ENCODE measurements around the gene INPP5A.
"Not testable (repeated sequence)": the region's sequence is repeated elsewhere in the genome, so short reads cannot be mapped to it uniquely, and the experiment has no call there.

Gene INPP5A

DNA sequence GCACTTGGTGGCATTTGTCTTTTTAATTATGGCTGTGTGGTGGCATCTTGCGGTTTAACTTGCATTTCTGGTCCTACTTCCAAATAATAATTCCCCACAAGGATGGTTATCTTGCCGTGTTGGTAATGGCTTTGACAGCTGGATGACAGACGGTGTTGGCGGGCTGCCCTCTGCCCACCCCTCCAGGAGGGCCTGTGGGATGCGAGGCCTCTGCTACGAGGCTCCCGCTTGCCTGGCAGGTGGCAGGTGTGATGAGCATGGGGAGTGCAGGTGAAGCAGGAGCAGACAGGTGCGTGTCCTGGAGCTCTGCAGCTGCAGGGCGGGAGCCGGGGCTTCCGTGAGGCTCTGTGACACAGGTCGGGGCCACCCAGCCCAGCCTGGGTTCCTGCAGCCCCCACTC, 11.8 kb downstream of the INPP5A start:
- DNase-seq = no peak
- no peaks in the 10 kb centered on the region for H3K36me3 ChIP-seq (ENCODE audit: control insufficient read depth, insufficient read depth, low read length)
- no peak overlapping the region for H3K27ac ChIP-seq (ENCODE audit: insufficient read depth, low read length, poor library complexity, severe bottlenecking)
- no peak overlapping the region for H3K4me3 ChIP-seq (ENCODE audit: insufficient read depth, low read depth, low read length, poor library complexity, severe bottlenecking)
- H3K4me1 ChIP-seq (ENCODE audit: control insufficient read depth, insufficient read depth, low read length, poor library complexity, severe bottlenecking) = peaks cover 23% of the 10 kb centered on the region
- no peaks in the 10 kb centered on the region for H3K27me3 ChIP-seq (replicated peaks; ENCODE audit: control insufficient read depth, insufficient read depth, low read length, poor library complexity, severe bottlenecking)
- no peaks in the 10 kb centered on the region for H3K9me3 ChIP-seq (ENCODE audit: control insufficient read depth, low read length)

DNA sequence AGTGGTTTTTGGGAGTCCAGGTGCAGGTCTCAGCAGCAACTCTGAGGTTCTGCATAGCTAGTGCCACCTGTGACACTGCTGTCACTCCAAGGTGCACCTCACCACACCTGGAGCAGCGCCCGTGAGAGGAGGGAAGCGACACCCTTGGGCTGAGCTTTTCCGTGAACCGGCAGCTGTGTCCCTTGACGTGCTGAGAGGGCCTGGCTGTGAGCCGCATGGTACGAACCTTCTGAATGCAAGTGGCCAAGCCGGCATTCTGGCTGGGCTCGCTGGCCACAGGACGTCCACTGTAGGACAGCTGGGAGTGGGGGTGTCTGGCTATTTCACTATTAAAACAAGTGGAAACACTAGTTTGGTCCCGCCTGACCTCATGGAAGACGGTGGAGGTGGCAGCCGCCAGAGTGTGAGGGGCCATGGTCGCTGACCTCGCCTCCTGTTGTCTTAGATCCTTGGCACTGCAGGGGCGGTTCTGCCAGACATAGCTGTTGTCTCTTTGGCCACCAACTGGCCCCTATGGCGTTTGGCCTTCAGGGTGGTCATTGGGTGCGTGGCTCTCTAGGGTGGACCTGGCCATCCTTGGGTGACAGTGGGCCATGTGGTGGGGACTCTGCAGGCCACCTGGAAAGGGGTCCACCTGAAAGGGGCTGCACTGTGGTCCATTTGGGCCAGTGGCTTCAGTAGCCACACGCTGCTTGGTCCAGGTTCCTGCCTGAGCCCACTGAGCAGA, 12.9 kb downstream of the INPP5A start:
- Histone ChIP-seq H3K36me3 (ENCODE audit: control insufficient read depth, insufficient read depth, low read length) (no peaks in the 10 kb centered on the region), H3K4me3 (ENCODE audit: insufficient read depth, low read depth, low read length, poor library complexity, severe bottlenecking) (no peak overlapping the region), H3K27ac (ENCODE audit: insufficient read depth, low read length, poor library complexity, severe bottlenecking) (no peak overlapping the region), H3K27me3 (replicated peaks; ENCODE audit: control insufficient read depth, insufficient read depth, low read length, poor library complexity, severe bottlenecking) (no peaks in the 10 kb centered on the region), H3K9me3 (ENCODE audit: control insufficient read depth, low read length) (no peaks in the 10 kb centered on the region), H3K4me1 (ENCODE audit: control insufficient read depth, insufficient read depth, low read length, poor library complexity, severe bottlenecking) (peaks cover 19% of the 10 kb centered on the region)
- no peak for DNase-seq

DNA sequence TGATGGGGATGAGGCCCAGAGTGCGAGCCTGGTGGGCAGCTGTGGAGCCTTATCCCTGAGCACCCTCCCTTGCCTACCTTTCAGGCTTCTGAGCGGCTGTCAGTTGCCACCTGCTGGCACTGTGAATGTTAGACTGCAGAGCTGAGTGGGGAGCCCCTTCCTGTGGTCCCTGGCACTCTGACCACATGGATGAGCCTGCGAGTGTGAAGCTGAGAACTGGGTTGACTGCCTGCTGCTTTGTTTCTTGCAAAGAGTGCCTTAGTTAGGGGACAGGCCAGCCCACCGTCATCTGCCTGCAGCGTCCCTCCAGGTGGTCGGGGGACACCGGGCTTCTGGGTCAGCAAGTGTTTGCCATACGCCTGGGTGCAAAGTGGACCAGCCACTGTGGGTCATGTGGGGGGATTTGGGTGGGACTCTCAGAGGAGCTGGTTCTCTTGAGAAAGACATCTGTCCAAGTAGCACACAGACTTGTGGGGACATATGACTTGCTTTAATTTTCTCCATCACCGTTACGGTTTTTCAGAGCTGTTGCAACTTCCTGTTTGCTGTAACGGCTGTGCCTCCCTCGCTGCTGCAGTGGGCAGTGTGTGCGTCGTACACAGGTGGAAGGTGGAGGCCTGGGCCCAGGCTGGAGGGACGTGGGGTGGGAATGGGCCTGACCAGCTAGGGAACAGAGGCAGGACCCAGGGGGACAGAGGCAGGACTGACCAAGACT, 13.7 kb downstream of the INPP5A start:
- Histone ChIP-seq H3K27ac (ENCODE audit: insufficient read depth, low read length, poor library complexity, severe bottlenecking) (no peak overlapping the region), H3K9me3 (ENCODE audit: control insufficient read depth, low read length) (no peaks in the 10 kb centered on the region), H3K4me3 (ENCODE audit: insufficient read depth, low read depth, low read length, poor library complexity, severe bottlenecking) (no peak overlapping the region), H3K4me1 (ENCODE audit: control insufficient read depth, insufficient read depth, low read length, poor library complexity, severe bottlenecking) (peaks cover 27% of the 10 kb centered on the region), H3K36me3 (ENCODE audit: control insufficient read depth, insufficient read depth, low read length) (no peaks in the 10 kb centered on the region), H3K27me3 (replicated peaks; ENCODE audit: control insufficient read depth, insufficient read depth, low read length, poor library complexity, severe bottlenecking) (no peaks in the 10 kb centered on the region)
- DNase-seq = no peak

DNA sequence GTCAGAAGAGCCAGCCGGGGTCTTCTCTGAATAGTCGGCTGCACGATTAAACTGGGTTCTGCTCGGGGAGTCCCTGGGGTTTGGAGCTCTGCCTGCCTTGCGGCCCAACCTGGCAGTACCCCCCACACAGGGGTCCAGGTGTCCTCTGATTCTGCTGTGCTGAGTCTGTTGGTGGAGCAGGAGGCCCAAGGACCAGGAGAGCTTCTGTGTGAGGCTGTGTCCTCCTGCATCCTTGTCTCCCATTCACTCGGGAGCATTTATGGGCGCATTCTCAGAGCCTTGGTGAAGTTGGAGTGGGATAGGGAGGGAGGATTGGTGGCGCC, 14.2 kb downstream of the INPP5A start:
- H3K36me3 ChIP-seq (ENCODE audit: control insufficient read depth, insufficient read depth, low read length) = no peaks in the 10 kb centered on the region
- H3K9me3 ChIP-seq (ENCODE audit: control insufficient read depth, low read length) = no peaks in the 10 kb centered on the region
- no peak overlapping the region for H3K4me3 ChIP-seq (ENCODE audit: insufficient read depth, low read depth, low read length, poor library complexity, severe bottlenecking)
- H3K27me3 ChIP-seq (replicated peaks; ENCODE audit: control insufficient read depth, insufficient read depth, low read length, poor library complexity, severe bottlenecking) = no peaks in the 10 kb centered on the region
- no peak for DNase-seq
- no peak overlapping the region for H3K27ac ChIP-seq (ENCODE audit: insufficient read depth, low read length, poor library complexity, severe bottlenecking)
- peaks cover 28% of the 10 kb centered on the region for H3K4me1 ChIP-seq (ENCODE audit: control insufficient read depth, insufficient read depth, low read length, poor library complexity, severe bottlenecking)

DNA sequence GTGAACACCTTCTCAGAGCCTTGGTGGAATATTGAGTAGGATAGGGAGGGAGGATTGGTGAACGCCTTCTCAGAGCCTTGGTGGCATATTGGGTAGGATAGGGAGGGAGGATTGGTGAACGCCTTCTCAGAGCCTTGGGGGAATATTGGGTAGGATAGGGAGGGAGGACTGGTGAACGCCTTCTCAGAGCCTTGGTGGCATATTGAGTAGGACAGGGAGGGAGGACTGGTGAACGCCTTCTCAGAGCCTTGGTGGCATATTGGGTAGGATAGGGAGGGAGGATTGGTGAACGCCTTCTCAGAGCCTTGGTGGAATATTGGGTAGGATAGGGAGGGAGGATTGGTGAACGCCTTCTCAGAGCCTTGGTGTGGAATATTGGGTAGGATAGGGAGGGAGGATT, 15.0 kb downstream of the INPP5A start:
- H3K4me1 ChIP-seq (ENCODE audit: control insufficient read depth, insufficient read depth, low read length, poor library complexity, severe bottlenecking) = peaks cover 28% of the 10 kb centered on the region
- not testable (repeated sequence) for H3K36me3 ChIP-seq (ENCODE audit: control insufficient read depth, insufficient read depth, low read length); H3K27me3 ChIP-seq (replicated peaks; ENCODE audit: control insufficient read depth, insufficient read depth, low read length, poor library complexity, severe bottlenecking); H3K27ac ChIP-seq (ENCODE audit: insufficient read depth, low read length, poor library complexity, severe bottlenecking); H3K9me3 ChIP-seq (ENCODE audit: control insufficient read depth, low read length); DNase-seq; H3K4me3 ChIP-seq (ENCODE audit: insufficient read depth, low read depth, low read length, poor library complexity, severe bottlenecking)

DNA sequence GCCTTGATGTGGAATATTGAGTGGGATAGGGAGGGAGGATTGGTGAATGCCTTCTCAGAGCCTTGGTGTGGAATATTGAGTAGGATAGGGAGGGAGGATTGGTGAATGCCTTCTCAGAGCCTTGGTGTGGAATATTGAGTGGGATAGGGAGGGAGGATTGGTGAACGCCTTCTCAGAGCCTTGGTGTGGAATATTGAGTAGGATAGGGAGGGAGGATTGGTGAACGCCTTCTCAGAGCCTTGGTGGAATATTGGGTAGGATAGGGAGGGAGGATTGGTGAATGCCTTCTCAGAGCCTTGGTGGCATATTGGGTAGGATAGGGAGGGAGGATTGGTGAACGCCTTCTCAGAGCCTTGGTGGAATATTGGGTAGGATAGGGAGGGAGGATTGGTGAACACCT, 16.0 kb downstream of the INPP5A start:
- peaks cover 28% of the 10 kb centered on the region for H3K4me1 ChIP-seq (ENCODE audit: control insufficient read depth, insufficient read depth, low read length, poor library complexity, severe bottlenecking)
- not testable (repeated sequence) for H3K27me3 ChIP-seq (replicated peaks; ENCODE audit: control insufficient read depth, insufficient read depth, low read length, poor library complexity, severe bottlenecking); H3K4me3 ChIP-seq (ENCODE audit: insufficient read depth, low read depth, low read length, poor library complexity, severe bottlenecking); H3K36me3 ChIP-seq (ENCODE audit: control insufficient read depth, insufficient read depth, low read length); H3K9me3 ChIP-seq (ENCODE audit: control insufficient read depth, low read length); H3K27ac ChIP-seq (ENCODE audit: insufficient read depth, low read length, poor library complexity, severe bottlenecking); DNase-seq

DNA sequence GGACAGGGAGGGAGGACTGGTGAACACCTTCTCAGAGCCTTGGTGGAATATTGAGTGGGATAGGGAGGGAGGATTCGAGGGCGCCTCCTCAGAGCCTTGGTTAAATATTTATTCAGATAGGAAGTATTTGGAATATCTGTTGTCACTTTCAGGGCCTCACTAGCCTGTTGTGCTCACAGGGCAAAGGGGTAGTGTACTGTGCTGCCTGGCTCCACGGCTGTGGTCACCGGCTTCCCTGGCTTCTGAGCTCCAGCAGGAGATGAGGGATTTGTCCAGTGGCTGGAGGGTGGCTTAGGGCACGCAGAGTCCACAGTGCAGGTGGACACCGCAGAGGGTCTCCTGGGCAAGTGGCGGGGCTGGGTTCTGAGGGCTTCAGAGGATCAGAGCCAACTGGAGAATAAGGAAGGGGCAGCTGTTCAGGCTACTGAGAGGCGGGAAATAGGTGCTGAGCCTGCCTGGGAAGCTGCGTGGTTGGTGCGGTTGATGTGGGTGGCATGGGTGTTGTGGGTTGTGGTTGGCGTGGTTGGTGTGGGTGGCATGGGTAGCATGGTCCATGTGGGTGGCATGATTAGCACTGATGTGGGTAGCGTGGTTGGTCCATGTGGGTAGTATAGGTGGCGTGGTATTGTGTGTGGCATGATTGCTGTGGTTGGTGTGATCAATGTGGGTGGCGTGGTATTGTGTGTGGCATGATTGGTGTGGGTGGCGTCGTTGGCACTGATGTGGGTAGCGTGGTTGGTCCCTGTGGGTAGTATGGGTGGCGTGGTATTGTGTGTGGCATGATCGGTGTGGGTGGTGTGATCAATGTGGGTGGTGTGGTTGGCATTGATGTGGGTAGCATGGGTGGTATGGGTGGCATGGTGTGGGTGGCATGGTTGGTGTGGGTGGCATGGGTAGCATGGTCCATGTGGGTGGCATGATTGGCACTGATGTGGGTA, 16.7 kb downstream of the INPP5A start:
- no peak for DNase-seq
- H3K4me1 ChIP-seq (ENCODE audit: control insufficient read depth, insufficient read depth, low read length, poor library complexity, severe bottlenecking) = peaks cover 28% of the 10 kb centered on the region
- no peaks in the 10 kb centered on the region for H3K9me3 ChIP-seq (ENCODE audit: control insufficient read depth, low read length)
- H3K27me3 ChIP-seq (replicated peaks; ENCODE audit: control insufficient read depth, insufficient read depth, low read length, poor library complexity, severe bottlenecking) = no peaks in the 10 kb centered on the region
- H3K4me3 ChIP-seq (ENCODE audit: insufficient read depth, low read depth, low read length, poor library complexity, severe bottlenecking) = no peak overlapping the region
- no peaks in the 10 kb centered on the region for H3K36me3 ChIP-seq (ENCODE audit: control insufficient read depth, insufficient read depth, low read length)
- no peak overlapping the region for H3K27ac ChIP-seq (ENCODE audit: insufficient read depth, low read length, poor library complexity, severe bottlenecking)

DNA sequence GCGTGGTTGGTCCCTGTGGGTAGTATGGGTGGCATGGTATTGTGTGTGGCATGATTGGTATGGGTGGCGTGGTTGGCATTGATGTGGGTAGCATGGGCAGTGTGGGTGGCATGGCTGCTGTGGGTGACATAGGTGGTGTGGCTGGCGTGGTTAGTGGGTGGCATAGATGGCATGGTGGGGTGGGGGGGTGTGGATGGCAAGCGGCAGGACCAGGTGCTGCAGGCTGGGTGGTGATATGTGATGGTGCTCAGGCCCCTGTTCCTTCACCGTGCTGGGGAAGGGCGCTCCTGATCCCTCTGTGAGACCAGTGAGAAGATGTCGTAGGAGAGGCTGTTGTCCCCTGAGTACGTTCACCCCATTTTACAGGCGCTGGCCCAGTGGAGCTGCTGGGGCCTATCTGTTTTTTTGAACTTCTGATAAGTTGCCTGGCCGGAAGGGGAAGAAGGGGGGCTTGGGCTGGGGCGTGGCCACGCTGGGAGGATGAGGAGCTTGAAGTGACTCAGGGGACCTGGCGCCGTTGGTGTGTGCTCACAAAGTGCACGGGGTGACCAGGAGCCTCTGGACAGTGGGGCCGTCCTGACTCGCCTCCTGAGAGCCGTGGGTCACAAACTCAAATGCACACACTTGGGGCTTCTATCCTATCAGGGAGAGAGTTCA, 17.5 kb downstream of the INPP5A start:
- no peak for DNase-seq

DNA sequence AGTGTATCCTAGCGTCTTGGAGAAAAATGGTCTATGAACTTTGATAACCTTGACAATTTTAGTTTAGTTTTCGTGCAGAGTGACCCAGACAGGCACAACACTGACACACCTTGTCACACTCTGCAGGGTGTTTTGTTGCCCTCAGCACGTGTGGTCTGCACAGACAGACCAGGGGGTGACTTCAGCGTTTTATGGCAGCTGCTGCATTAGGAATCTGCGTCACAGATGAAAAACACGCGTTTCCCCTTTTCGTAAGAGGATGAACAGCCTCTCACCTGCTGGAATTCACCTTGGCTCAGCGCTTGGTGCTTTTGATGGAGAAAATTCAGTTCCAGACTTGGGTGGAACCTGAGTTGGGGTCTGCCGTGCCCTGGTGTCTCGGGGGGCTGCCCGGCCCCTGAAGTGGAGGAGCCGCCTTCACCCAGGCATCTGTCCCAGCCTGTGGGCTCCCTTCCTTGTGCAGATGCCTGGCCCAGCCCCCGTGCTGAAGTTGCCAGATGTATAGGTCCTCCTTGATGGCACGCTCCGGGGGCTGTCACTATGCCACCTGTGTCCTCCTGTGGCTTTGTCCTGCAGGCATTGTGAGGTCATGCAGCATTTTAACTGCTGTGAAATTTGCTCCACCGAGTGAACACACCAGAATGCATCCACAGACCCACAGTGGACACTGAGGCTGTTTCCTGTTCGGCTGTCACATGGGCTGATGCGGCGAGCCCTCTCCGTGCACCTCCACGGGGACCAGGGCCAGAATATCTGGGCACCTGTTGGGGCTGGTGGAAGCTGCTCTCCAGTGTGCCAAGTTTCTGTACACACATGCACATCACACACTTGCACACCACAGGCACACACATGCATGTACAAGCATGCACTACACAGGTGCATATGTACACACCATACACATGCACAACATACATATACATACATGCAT, 18.3 kb downstream of the INPP5A start:
- Histone ChIP-seq H3K27me3 (replicated peaks; ENCODE audit: control insufficient read depth, insufficient read depth, low read length, poor library complexity, severe bottlenecking) (no peaks in the 10 kb centered on the region), H3K36me3 (ENCODE audit: control insufficient read depth, insufficient read depth, low read length) (no peaks in the 10 kb centered on the region), H3K4me1 (ENCODE audit: control insufficient read depth, insufficient read depth, low read length, poor library complexity, severe bottlenecking) (peaks cover 24% of the 10 kb centered on the region), H3K27ac (ENCODE audit: insufficient read depth, low read length, poor library complexity, severe bottlenecking) (no peak overlapping the region), H3K4me3 (ENCODE audit: insufficient read depth, low read depth, low read length, poor library complexity, severe bottlenecking) (no peak overlapping the region), H3K9me3 (ENCODE audit: control insufficient read depth, low read length) (no peaks in the 10 kb centered on the region)
- no peak for DNase-seq

More for the DNA sequence above, 17.5 kb downstream of the INPP5A start:
- H3K27me3 ChIP-seq (replicated peaks; ENCODE audit: control insufficient read depth, insufficient read depth, low read length, poor library complexity, severe bottlenecking) = no peaks in the 10 kb centered on the region
- no peaks in the 10 kb centered on the region for H3K9me3 ChIP-seq (ENCODE audit: control insufficient read depth, low read length)
- no peaks in the 10 kb centered on the region for H3K36me3 ChIP-seq (ENCODE audit: control insufficient read depth, insufficient read depth, low read length)
- peaks cover 28% of the 10 kb centered on the region for H3K4me1 ChIP-seq (ENCODE audit: control insufficient read depth, insufficient read depth, low read length, poor library complexity, severe bottlenecking)
- H3K4me3 ChIP-seq (ENCODE audit: insufficient read depth, low read depth, low read length, poor library complexity, severe bottlenecking) = no peak overlapping the region
- H3K27ac ChIP-seq (ENCODE audit: insufficient read depth, low read length, poor library complexity, severe bottlenecking) = no peak overlapping the region
